ENCODE data around the gene CHRNG. TPM values are rescaled to one million over a fixed set of nuclear protein-coding genes. Genes with fewer than 3 reads are reported as not detected.

The CHRNG gene
- total and polyA plus RNA-seq, 3 donors from 2014 or later: 0.26 TPM; not detected in 2

- Histone ChIP-seq H3K4me3 (no peak overlapping the region), H3K36me3 (ENCODE audit: low read depth, missing control alignments) (no peaks in the 10 kb centered on the region), H3K4me1 (no peaks in the 10 kb centered on the region), H3K27ac (no peak overlapping the region), H3K9me3 (no peaks in the 10 kb centered on the region), H3K27me3 (no peaks in the 10 kb centered on the region)
- intact Hi-C loops (cut with DNase I; ENCODE audit: low total_unique reads): no loop called here
- no peak for TF ChIP-seq CTCF (IDR thresholded peaks at IDR 0.05)
- 85 to 86% methylated on average over 12 of the region's 14 CpGs for WGBS, 2 donors
- DNase-seq: no peak
Observed at GRCh38 chr2:232534940-232535651, 4.4 kb upstream of the CHRNG start.

- H3K4me1 ChIP-seq: no peaks in the 10 kb centered on the region
- H3K27ac ChIP-seq: no peak overlapping the region
- no peak for DNase-seq
- H3K4me3 ChIP-seq: no peak overlapping the region
- intact Hi-C loops (cut with DNase I; ENCODE audit: low total_unique reads): no loop called here
- WGBS, 2 donors: 89 to 94% methylated on average over 5 of the region's 5 CpGs
- H3K9me3 ChIP-seq: no peaks in the 10 kb centered on the region
- no peaks in the 10 kb centered on the region for H3K27me3 ChIP-seq
- H3K36me3 ChIP-seq (ENCODE audit: low read depth, missing control alignments): no peaks in the 10 kb centered on the region
- no peak for TF ChIP-seq POLR2A (IDR thresholded peaks at IDR 0.05)
- TF ChIP-seq CTCF (IDR thresholded peaks at IDR 0.05): no peak
Observed at GRCh38 chr2:232535761-232536530, 3.5 kb upstream of the CHRNG start.

GRCh38 chr2:232537079-232537478, 2.4 kb upstream of the CHRNG start:
- DNase-seq: no peak
- 74 to 85% methylated on average over 4 to 5 of the region's 5 CpGs for WGBS, 2 donors

GRCh38 chr2:232537499-232537898, 2.0 kb upstream of the CHRNG start:
- DNase-seq: no peak
- TF ChIP-seq CTCF (IDR thresholded peaks at IDR 0.05) (no peak), POLR2A (IDR thresholded peaks at IDR 0.05) (no peak)
- 87 to 92% methylated on average over 4 of the region's 4 CpGs for WGBS, 2 donors
- Histone ChIP-seq H3K27me3 (no peaks in the 10 kb centered on the region), H3K27ac (no peak overlapping the region), H3K4me1 (no peaks in the 10 kb centered on the region), H3K9me3 (no peaks in the 10 kb centered on the region), H3K4me3 (no peak overlapping the region), H3K36me3 (ENCODE audit: low read depth, missing control alignments) (no peaks in the 10 kb centered on the region)
- intact Hi-C loops (cut with DNase I; ENCODE audit: low total_unique reads): no loop called here

More at GRCh38 chr2:232537079-232537478, 2.4 kb upstream of the CHRNG start:
- H3K27me3 ChIP-seq: no peaks in the 10 kb centered on the region
- no peaks in the 10 kb centered on the region for H3K36me3 ChIP-seq (ENCODE audit: low read depth, missing control alignments)
- TF ChIP-seq CTCF (IDR thresholded peaks at IDR 0.05): peak in 2 of 3 experiments; percentile 7 to 19
- TF ChIP-seq POLR2A (IDR thresholded peaks at IDR 0.05): no peak
- H3K4me3 ChIP-seq: no peak overlapping the region
- no peak overlapping the region for H3K27ac ChIP-seq
- intact Hi-C loops (cut with DNase I; ENCODE audit: low total_unique reads): no loop called here
- H3K4me1 ChIP-seq: no peaks in the 10 kb centered on the region
- H3K9me3 ChIP-seq: no peaks in the 10 kb centered on the region
